ENCODE results near the gene SNRNP40. TPM values are rescaled to one million over a fixed set of nuclear protein-coding genes. Genes with fewer than 3 reads are reported as not detected.

The SNRNP40 gene
- total and polyA plus RNA-seq, 10 of the 15 experiments (the other 5 are each of a cell fraction or from before 2014, with no cell fraction given), result 34.9 to 212 (median 115) TPM

GRCh38 chr1:31296486-31297276 is at the start of gene SNRNP40, which contains the start of gene ZCCHC17 (continued):
- TF ChIP-seq CTCF (IDR thresholded peaks at IDR 0.05 in 2 of 3, conservative IDR thresholded peaks at IDR 0.05 in 1 of 3; ENCODE audit: control insufficient read depth in 2 of 3, extremely low read depth in 1 of 3, insufficient read depth in 1 of 3, low read depth in 3 of 3, low read length in 3 of 3) (peak in 1 of 3 experiments; percentile 8; a peak in 2 of 6 replicates), LARP7 (IDR thresholded peaks at IDR 0.05) (peak; percentile 50; the same call in 1 of the 2 replicates), TARDBP (IDR thresholded peaks at IDR 0.05; ENCODE audit: borderline replicate concordance) (no peak), USF2 (IDR thresholded peaks at IDR 0.05; ENCODE audit: borderline replicate concordance, low read depth, low read length) (no peak; the same call in 1 of the 2 replicates), NRF1 (conservative IDR thresholded peaks at IDR 0.05; ENCODE audit: low read depth, low read length) (0 out of 2 replicates have a peak, but pooled peaks have one; percentile 1), HCFC1 (IDR thresholded peaks at IDR 0.05; ENCODE audit: low read length) (peak; percentile 41; the same call in 1 of the 2 replicates), IKZF2 (IDR thresholded peaks at IDR 0.05) (no peak), SIX5 (IDR thresholded peaks at IDR 0.05; ENCODE audit: low read depth, low read length, severe bottlenecking) (peak; percentile 6), STAT3 (IDR thresholded peaks at IDR 0.05; ENCODE audit: low read depth, low read length) (no peak), ZBTB4 (CRISPR knock-in tag; IDR thresholded peaks at IDR 0.05) (no peak), FOXK2 (IDR thresholded peaks at IDR 0.05) (no peak), NR2C1 (IDR thresholded peaks at IDR 0.05) (peak; percentile 48), CEBPB (IDR thresholded peaks at IDR 0.05; ENCODE audit: borderline replicate concordance in 1 of 2, low read depth in 2 of 2, low read length in 2 of 2) (no peak), EZH2 (IDR thresholded peaks at IDR 0.05; ENCODE audit: borderline replicate concordance, control insufficient read depth, low read depth, low read length) (no peak), ESRRA (IDR thresholded peaks at IDR 0.05; ENCODE audit: low read length) (no peak), NKRF (conservative IDR thresholded peaks at IDR 0.05) (peak; percentile 88), PKNOX1 (IDR thresholded peaks at IDR 0.05) (peak; percentile 74), RUNX3 (IDR thresholded peaks at IDR 0.05; ENCODE audit: low read length) (peak; percentile 62), STAT1 (conservative IDR thresholded peaks at IDR 0.05) (no peak), SRF (IDR thresholded peaks at IDR 0.05; ENCODE audit: low read depth in 2 of 2, low read length in 2 of 2) (0 out of 4 replicates have a peak, but pooled peaks of 1 of the 2 experiments have one; percentile 34)

Data from GM12878 (cell line).